HG03097 (cell line): ENCODE results near the gene PDE8A.
A peak's percentile ranks its signal among the peaks of the same experiment; 100 is the strongest.

Experiments used
- ATAC-seq: cut with Tn5 transposase; IDR thresholded peaks from one replicate; pipeline ENCODE4 v1.9.1; 2021; ENCODE audit not compliant: unreplicated experiment, low FRiP score

Gene PDE8A

DNA sequence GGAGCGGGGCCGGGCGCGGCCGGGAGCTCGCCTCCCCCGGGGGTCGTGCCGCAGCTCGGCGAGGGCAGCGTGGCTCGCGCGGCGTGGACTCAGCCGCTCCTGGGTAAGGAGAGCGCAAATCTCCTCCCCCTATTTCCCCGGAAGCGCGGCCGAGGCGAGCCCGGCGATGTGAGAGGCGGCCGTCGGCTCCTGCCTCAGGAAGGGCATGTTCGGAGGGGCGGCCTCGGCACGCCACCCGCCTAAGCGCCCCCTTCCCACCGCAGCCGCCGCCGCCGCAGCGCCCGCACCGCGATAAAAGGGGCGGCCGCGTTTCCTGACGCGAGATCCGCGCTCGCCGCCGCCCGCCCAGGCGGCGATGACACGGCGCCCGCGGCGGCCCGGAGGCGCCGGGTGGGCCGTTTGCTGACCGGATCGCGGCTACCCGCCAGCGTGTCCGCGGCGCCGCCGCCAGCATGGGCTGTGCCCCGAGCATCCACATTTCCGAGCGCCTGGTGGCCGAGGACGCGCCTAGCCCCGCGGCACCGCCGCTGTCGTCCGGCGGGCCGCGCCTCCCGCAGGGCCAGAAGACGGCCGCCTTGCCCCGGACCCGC is at the start of gene PDE8A:
TSS of gene PDE8A (plus strand) at position 146 of the 590 bp plus-strand sequence. CDS start at position 453, 307 bp downstream.
- peak; percentile 20 for ATAC-seq

- ATAC-seq = no peak
Measured at GRCh38 chr15:84934942-84935729, 46.5 kb upstream of the PDE8A start.

- no peak for ATAC-seq
Measured at GRCh38 chr15:84937144-84937543, 44.5 kb upstream of the PDE8A start.

DNA sequence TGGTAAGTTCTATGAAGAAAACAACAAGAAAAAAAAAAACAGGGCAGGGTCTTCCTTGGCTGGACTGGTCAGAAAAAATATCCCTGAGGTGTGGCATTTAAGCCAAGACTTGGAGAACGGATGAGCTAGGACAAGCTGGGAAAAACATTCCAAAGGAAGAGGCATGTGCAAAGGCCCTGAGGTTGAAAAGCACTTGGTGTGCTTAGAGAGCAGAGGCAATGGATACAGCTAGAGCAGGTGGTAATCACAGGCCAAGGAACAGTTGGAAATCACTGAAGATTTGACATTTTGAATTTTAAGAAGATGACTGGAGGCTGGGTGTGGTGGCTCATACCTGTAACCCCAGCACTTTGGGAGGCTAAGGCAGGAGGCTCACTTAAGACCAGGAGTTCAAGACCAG is 42.9 kb upstream of the PDE8A start:
- no peak for ATAC-seq

DNA sequence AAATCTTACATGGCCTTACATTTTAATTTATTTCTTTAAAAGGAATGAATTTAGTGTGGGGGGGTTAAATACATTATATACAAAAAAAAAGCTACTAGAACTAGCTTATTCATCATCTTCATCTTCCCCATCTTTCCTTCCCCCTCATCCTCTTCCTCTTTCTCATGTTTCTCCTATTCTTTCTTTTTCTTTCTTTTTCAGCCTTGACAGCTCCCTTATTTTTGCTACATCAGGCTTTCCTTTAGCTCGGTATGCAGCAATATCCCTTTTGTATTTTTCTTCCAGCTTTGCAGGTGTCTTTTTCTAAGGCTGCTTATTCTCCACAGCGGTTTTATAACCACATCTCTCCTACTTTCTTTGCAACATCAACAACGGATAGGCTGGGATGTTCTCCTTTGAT is 41.3 kb upstream of the PDE8A start:
- ATAC-seq = no peak

- no peak for ATAC-seq
Measured at GRCh38 chr15:84942456-84942855, 39.2 kb upstream of the PDE8A start.

DNA sequence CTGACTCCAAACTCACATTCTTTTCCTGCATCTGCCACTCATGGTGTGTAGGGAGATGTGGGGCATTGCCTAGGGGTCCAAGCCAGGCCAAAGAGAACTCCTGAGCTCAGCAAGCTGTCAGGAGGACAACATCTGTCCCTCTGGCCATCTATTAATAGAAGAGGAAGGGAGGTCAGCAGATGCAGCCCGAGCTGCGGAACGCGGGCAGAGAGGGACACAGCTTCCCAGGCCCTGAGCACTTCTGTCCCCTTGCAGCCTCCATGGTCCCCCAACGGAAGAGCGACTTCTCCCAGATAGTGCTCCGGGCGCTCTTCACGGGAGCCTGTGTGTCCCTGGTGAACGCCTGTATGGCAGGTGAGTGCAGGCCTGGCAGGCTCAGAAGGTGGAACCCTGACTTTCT is 37.3 kb upstream of the PDE8A start:
- no peak for ATAC-seq

GRCh38 chr15:84944861-84945260 is 36.8 kb upstream of the PDE8A start:
- ATAC-seq = no peak

DNA sequence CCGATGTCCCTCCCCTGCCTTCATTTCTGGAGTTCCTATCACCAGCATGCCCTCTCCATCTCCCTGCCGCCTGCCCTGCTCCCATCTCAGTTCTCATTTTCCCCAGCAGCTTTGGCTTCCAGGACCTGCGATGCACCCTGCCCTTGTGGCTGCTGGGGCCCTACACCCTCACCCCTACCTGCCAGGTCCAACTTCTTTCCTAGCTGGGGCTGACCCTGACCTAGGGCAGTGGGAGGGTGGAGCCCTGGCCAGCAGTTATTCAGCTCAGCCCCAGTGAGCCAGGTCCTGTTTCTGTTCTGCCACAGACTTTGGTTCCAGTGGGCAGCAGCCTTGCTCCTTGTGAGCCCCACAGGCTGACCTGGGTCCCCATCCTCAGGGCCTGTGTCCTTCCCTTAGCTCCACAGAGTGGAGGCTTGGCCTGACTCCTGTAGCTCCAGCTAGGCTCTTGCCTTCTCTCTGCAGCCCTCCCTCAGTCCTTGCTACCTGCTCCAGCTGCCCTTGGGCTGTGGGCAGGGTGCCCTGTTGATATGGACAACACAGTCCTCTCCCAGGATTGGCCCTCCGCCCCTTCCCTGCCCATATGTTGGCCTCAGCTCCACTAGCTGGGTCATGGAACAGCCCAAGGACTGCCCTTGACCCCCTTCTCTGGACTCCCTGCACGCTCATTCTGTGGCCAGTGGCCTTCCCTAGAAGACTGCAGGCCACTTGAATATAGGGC is 34.7 kb upstream of the PDE8A start:
- no peak for ATAC-seq

GRCh38 chr15:84947947-84948830 is 33.5 kb upstream of the PDE8A start:
- ATAC-seq = no peak

DNA sequence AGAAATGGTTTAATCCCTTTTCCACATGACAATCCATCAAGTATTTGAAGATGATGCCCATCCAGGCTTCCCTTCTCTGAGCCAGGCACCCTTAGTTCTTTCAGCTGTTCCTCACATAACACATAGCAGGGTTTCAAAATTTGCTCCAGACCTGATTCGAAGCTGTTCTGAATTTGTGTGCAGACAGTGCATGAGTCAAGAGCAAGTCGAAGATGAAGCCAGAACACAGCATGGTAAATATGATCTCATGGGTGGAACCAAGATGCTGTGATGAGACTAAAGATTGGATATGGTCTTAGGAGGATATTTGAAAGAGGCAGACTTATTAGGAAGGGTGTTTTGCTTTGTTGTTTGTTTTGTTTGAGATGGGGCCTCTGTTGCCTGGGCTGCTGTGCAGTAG is 32.6 kb upstream of the PDE8A start:
- no peak for ATAC-seq

DNA sequence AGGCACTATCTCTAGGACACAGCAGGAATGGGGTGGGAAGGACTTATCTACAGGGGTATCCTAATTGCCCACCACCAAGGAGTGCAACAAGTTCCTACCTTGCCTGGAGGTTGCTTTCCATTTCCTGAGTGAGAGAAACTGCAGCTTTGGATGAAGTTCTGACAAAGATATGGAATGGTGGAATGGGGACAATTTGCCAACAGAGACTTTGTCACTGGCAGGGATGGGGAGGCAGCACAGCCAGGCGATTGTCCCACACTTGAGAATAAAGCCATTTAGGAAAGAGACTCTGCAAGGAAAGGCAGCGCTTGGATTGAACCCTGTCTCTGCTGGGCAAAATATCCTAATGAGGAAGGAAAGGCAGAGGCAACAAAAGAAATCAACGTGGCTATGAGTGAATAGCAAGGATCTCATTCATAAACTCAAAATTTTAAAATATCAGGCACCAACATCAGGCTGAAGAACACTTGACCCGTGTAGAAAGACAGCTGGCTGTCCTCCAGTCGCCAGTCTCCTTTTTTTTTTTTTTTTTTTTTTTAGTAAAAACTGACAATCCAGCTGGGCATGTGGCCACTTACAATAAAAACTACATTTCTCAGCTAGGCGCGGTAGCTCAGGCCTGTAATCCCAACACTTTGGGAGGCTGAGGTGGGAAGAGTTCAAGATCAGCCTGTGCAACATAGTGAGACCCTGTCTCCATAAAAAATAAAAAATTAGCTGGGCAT is 31.6 kb upstream of the PDE8A start:
- no peak for ATAC-seq

DNA sequence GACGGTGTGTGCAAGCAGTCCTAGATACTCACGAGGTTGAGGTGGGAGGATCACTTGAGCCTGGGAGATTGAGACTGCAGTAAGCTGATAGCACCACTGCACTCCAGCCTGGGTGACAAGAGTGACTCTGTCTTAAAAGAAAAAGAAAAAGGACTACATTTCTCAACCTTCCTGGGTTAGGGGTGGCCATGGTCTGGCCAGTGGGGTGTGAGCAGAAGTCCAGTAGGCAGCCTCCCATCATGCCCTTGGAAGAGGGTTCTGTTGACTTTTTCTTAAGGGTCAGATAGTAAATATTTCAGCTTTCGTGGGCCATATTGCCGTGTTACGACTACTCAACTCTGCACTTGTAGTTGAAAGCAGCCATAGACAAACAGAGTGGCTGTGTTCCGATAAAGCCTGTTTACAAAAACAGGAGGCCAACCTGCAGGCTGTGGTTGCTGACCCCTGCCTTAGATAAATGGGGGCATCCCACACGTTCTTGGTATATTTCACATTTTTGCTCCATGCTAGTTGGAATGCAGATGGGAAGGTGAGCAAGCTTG is 31.0 kb upstream of the PDE8A start:
- ATAC-seq = no peak

GRCh38 chr15:84951736-84952135 is 29.9 kb upstream of the PDE8A start:
- ATAC-seq = no peak

DNA sequence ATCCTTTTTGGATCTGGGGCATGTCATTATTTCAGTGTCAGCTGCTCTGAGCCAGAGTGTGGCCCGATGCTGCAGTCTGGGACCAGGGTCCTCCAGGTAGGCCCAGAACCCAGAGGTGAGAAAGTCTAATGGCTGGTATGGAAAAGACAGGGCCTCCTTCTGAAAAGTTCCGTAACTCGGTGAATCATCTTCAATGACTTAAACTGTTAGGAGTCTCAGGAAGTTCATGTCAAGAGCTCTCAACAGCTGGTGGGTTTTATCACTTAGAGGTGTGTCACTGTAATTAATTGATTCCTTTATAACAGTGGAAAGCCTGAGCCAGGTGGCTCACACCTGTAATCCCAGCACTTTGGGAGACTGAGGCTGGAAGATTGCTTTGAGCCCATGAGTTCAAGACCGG is 28.5 kb upstream of the PDE8A start:
- no peak for ATAC-seq

DNA sequence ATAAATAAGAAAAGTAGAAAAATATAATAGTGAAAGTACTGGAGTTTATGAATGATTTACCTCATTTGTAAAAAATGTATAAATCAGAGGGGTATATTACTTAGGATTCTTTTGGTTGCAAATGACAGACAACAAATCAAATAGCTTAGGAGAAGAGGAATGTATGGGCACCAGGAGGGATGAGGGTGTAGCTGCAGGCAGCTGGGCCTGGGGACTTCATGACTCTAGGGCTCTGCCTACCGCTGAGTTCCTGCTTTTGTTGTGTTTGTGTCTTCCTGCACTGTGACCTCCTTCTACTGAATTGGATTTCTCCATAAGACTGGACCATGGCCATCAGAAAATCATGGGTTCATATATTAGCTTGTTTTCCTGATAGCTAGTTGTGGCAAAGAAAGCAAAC is 27.9 kb upstream of the PDE8A start:
- ATAC-seq = no peak

GRCh38 chr15:84955089-84955848 is 26.4 kb upstream of the PDE8A start:
- ATAC-seq = no peak

- no peak for ATAC-seq
Measured at GRCh38 chr15:84956199-84956598, 25.5 kb upstream of the PDE8A start.
